Endothelial cell of umbilical vein (primary cell): ENCODE data around the gene CENPI. TPM values are rescaled to one million over a fixed set of nuclear protein-coding genes. Genes with fewer than 3 reads are reported as not detected.

Source experiments
- BruUV-seq: library from RNA; stranded (reverse); fragments of 400-500 nt; replicated peaks from 2 replicates; lab custom pipeline; 2021; lab: Mats Ljungman, UMichigan
- CTCF ChIA-PET: fragments of 300-600, 350-600 bp; sonication (Branson Sonifier 250); formaldehyde crosslinking; loops from one replicate; lab custom pipeline; 2021; ENCODE audit warnings: antibody characterized with exemption, inconsistent platforms; lab: Charles Lee
- POLR2A ChIA-PET: fragments of 300-600, 350-600 bp; sonication (Branson Sonifier 250); formaldehyde crosslinking; loops from one replicate; lab custom pipeline; 2021; ENCODE audit warnings: antibody characterized with exemption, inconsistent platforms; lab: Charles Lee
- DNase-seq: peaks from one replicate; pipeline ENCODE4 v3.0.0-alpha.2; 2011; ENCODE audit warnings: low read depth, low spot score
- FAIRE-seq: peaks from 2 replicates; lab custom pipeline; 2011; peaks lifted over from hg19 to GRCh38; lab: Jason Lieb, UNC
- H2AFZ ChIP-seq: 2 replicates; pipeline ENCODE4 v1.6.0; 2012; ENCODE audit warnings: low read depth, low read length, control low read depth, inconsistent platforms
- H3K27ac ChIP-seq: 2 replicates; pipeline ENCODE4 v1.5.1; 2011; ENCODE audit warnings: low read depth, mild to moderate bottlenecking, control low read depth, low read length, moderate library complexity; ENCODE audit not compliant: insufficient read depth
- H3K27me3 ChIP-seq, 2 experiments: 2 replicates each; pipeline versions ENCODE4 v1.6.0 to v1.6.1; 2011; ENCODE audit warnings: low read length in 2 of 2, mixed read lengths in 1 of 2; ENCODE audit not compliant: control insufficient read depth in 2 of 2, insufficient read depth in 2 of 2
- H3K36me3 ChIP-seq, 2 experiments: 2 replicates in 1 of 2; 3 replicates in 1 of 2; pipeline ENCODE4 v1.5.1; 2011; ENCODE audit warnings: low read length in 2 of 2, mild to moderate bottlenecking in 1 of 2, moderate library complexity in 1 of 2; ENCODE audit not compliant: control insufficient read depth in 2 of 2, insufficient read depth in 2 of 2; ENCODE audit errors: extremely low read depth in 1 of 2
- H3K4me1 ChIP-seq: 3 replicates; pipeline ENCODE4 v1.5.1; 2011; ENCODE audit warnings: mild to moderate bottlenecking, low read length; ENCODE audit not compliant: control insufficient read depth, insufficient read depth; ENCODE audit errors: extremely low read depth
- H3K4me2 ChIP-seq: 2 replicates; pipeline ENCODE4 v1.6.1; 2011; ENCODE audit warnings: low read length, control low read depth, mixed read lengths; ENCODE audit not compliant: insufficient read depth
- H3K4me3 ChIP-seq, 3 experiments: fragments of 200-600 bp in 1 of 3; sonication (generic), shearing (Covaris generic) in 1 of 3; replicated peaks in 1 of 3; 2 replicates each; pipeline ENCODE4 v1.5.1; 2011 to 2016; ENCODE audit warnings: control low read depth in 3 of 3, low read length in 3 of 3, mild to moderate bottlenecking in 2 of 3, inconsistent platforms in 1 of 3, low read depth in 1 of 3, moderate library complexity in 1 of 3; ENCODE audit not compliant: insufficient read depth in 1 of 3
- H3K79me2 ChIP-seq: 2 replicates; pipeline ENCODE4 v1.6.0; 2012; ENCODE audit warnings: low read length, inconsistent platforms; ENCODE audit not compliant: control insufficient read depth, insufficient read depth
- H3K9ac ChIP-seq: replicated peaks from 2 replicates; pipeline ENCODE3; 2011; ENCODE audit warnings: low read length, control low read depth; ENCODE audit not compliant: insufficient read depth; ENCODE audit errors: extremely low read depth
- H3K9me1 ChIP-seq: replicated peaks from 3 replicates; pipeline ENCODE4 v1.6.0; 2011; ENCODE audit warnings: mild to moderate bottlenecking, low read length; ENCODE audit not compliant: control insufficient read depth, insufficient read depth; ENCODE audit errors: extremely low read depth
- H3K9me3 ChIP-seq: replicated peaks from 2 replicates; pipeline ENCODE4 v1.5.1; 2012; ENCODE audit warnings: low read length, inconsistent platforms; ENCODE audit not compliant: control insufficient read depth, insufficient read depth
- H4K20me1 ChIP-seq: replicated peaks from 2 replicates; pipeline ENCODE3; 2011; ENCODE audit warnings: mild to moderate bottlenecking, low read length; ENCODE audit not compliant: control insufficient read depth, insufficient read depth; ENCODE audit errors: extremely low read depth
- EZH2 ChIP-seq: IDR thresholded peaks from 2 replicates; pipeline ENCODE4 v1.6.1; 2012; ENCODE audit warnings: borderline replicate concordance, low read depth, mild to moderate bottlenecking, moderate library complexity, low read length, inconsistent platforms; ENCODE audit not compliant: severe bottlenecking
- FOS ChIP-seq: IDR thresholded peaks from 2 replicates; pipeline ENCODE4 v1.6.1; 2011; ENCODE audit warnings: mild to moderate bottlenecking, low read length, moderate library complexity, borderline replicate concordance; ENCODE audit not compliant: insufficient read depth
- JUN ChIP-seq: IDR thresholded peaks from 2 replicates; pipeline ENCODE4 v1.6.1; 2011; ENCODE audit warnings: borderline replicate concordance, low read depth; ENCODE audit not compliant: insufficient read length, insufficient read depth
- MYC ChIP-seq: IDR thresholded peaks from one replicate; pipeline ENCODE4 v1.6.1; 2011; ENCODE audit warnings: mild to moderate bottlenecking, low read depth, low read length
- POLR2A ChIP-seq: IDR thresholded peaks from 2 replicates; pipeline ENCODE4 v1.6.1; 2012; ENCODE audit warnings: low read depth, mild to moderate bottlenecking, control low read depth, low read length
- POLR2AphosphoS5 ChIP-seq: IDR thresholded peaks from 2 replicates; pipeline ENCODE4 v1.6.1; 2012; ENCODE audit warnings: low read depth, mild to moderate bottlenecking, control low read depth, low read length, moderate library complexity; ENCODE audit not compliant: insufficient read depth
- dilution Hi-C: fragments of 300-500 bp; cut with MboI; formaldehyde crosslinking; loops from one replicate; pipeline ENCODE4 v1.15.0; 2019; ENCODE audit warnings: low sequenced_read_pairs; ENCODE audit not compliant: extremely low pct_ligation_motif_present
- intact Hi-C: fragments of 100-400 bp; cut with micrococcal nuclease; formaldehyde crosslinking; loops from one replicate; pipeline ENCODE4 v1.10.0; 2022
- polyA plus RNA-seq, 4 experiments: library from polyadenylated mRNA; depleted of rRNA in 3 of 4; stranded (reverse) in 3 of 4; unstranded in 1 of 4; fragments of >200 nt; gene quantifications; 2 replicates each; pipeline versions ENCODE4 v1.2.1 to v1.2.3, GENCODE V29; 2011 to 2012; ENCODE audit warnings: missing spikeins in 1 of 4
- total RNA-seq: library from RNA; stranded (reverse); gene quantifications from 2 replicates; pipeline ENCODE4 v1.2.3, GENCODE V29; 2021
- TF ChIP-seq, protein P1 (sequence below), 2 donors: IDR thresholded peaks; 1 replicate in 1 of 2; 2 replicates in 1 of 2; pipeline ENCODE4 v1.5.1; 2011; ENCODE audit warnings: low read length in 2 of 2, mild to moderate bottlenecking in 2 of 2, moderate library complexity in 2 of 2, control low read depth in 1 of 2, inconsistent platforms in 1 of 2, low read depth in 1 of 2; ENCODE audit not compliant: insufficient read depth in 1 of 2; ENCODE audit errors: extremely low read depth in 1 of 2
- TF ChIP-seq, protein P2 (sequence below): IDR thresholded peaks from 2 replicates; pipeline ENCODE4 v1.6.1; 2011; ENCODE audit not compliant: insufficient read depth, insufficient read length

The CENPI gene
- total and polyA plus RNA-seq, 2 donors (not counting 3 experiments of a cell fraction or from before 2014, with no cell fraction given): 7.7 to 28.9 TPM

DNA sequence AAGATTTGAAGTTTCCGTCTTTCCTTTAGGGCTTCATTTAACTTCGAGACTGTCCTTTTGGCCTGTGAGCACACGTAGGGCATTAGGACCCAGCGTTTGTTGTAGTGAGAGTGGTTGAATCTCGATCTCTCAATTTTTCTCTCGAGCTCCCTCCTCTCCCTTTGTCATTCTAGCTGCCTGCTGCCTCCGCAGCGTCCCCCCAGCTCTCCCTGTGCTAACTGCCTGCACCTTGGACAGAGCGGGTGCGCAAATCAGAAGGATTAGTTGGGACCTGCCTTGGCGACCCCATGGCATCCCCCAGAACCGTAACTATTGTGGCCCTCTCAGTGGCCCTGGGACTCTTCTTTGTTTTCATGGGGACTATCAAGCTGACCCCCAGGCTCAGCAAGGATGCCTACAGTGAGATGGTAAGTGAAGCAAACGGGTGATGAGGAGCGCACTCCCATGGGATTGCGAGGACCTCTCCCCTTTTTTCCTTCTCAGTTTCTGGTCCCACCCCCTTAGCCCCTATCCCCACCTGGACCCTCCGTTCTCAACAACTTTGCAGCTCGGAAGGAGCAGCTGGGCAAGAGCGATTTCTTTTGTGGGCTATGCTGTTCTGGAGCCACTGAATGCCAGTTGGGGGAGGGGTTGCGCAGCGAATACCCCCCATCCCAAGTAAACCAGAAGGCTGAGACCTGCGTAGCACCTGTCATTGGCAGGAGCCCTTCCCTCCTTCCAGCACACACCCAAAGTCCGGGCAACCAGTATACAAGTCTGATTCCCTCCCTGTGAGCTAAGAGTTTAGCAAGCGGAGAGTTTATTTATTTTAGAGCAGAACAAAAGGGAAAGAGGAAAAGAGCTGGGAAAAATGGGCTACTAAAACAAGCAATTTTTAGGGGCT, 19.0 kb upstream of the CENPI start, which contains the start of gene TMEM35A:
Gene TMEM35A (plus strand): TSS at position 164 of the 883 bp plus-strand sequence. CDS start 124 bp downstream, at position 288.
- Histone ChIP-seq H3K9me1 (no peaks in the 10 kb centered on the region), H3K4me1 (peaks cover 3% of the 10 kb centered on the region), H3K27ac (no peak within 1 kb of the TSS), H2AFZ (peak within 1 kb of the TSS; percentile 90), H3K36me3 (no peaks in the 10 kb centered on the region), H3K4me3 (peak within 1 kb of the TSS; percentile 57 to 71 (median 66)), H4K20me1 (no peaks in the 10 kb centered on the region), H3K9me3 (no peaks in the 10 kb centered on the region), H3K79me2 (no peaks in the 10 kb centered on the region), H3K27me3 (no peaks in the 10 kb centered on the region), H3K9ac (peak within 1 kb of the TSS; percentile 42), H3K4me2 (peak within 1 kb of the TSS; percentile 76)
- TF ChIP-seq, protein P1, sequence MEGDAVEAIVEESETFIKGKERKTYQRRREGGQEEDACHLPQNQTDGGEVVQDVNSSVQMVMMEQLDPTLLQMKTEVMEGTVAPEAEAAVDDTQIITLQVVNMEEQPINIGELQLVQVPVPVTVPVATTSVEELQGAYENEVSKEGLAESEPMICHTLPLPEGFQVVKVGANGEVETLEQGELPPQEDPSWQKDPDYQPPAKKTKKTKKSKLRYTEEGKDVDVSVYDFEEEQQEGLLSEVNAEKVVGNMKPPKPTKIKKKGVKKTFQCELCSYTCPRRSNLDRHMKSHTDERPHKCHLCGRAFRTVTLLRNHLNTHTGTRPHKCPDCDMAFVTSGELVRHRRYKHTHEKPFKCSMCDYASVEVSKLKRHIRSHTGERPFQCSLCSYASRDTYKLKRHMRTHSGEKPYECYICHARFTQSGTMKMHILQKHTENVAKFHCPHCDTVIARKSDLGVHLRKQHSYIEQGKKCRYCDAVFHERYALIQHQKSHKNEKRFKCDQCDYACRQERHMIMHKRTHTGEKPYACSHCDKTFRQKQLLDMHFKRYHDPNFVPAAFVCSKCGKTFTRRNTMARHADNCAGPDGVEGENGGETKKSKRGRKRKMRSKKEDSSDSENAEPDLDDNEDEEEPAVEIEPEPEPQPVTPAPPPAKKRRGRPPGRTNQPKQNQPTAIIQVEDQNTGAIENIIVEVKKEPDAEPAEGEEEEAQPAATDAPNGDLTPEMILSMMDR (IDR thresholded peaks at IDR 0.05; ENCODE audit: extremely low read depth in 1 of 2, insufficient read depth in 1 of 2, low read depth in 1 of 2, low read length in 2 of 2): no peak
- CTCF ChIA-PET: interaction anchor here (1.2 to 1.3 kb wide), 2 partner anchors 13 to 258 kb away, joined by 3 to 4 read pairs; partner anchors contain the start of gene CSTF2
- DNase-seq: peak; percentile 32
- intact Hi-C loops: no loop called here
- dilution Hi-C loops: no loop called here
- FAIRE-seq: peak; percentile 95
- TSS peak; percentile 19 for BruUV-seq
- POLR2A ChIA-PET: interaction anchor here (0.6 to 1.0 kb wide), 2 partner anchors 11 to 19 kb away, joined by 4 to 5 read pairs; partner anchors contain the start of gene CENPI

DNA sequence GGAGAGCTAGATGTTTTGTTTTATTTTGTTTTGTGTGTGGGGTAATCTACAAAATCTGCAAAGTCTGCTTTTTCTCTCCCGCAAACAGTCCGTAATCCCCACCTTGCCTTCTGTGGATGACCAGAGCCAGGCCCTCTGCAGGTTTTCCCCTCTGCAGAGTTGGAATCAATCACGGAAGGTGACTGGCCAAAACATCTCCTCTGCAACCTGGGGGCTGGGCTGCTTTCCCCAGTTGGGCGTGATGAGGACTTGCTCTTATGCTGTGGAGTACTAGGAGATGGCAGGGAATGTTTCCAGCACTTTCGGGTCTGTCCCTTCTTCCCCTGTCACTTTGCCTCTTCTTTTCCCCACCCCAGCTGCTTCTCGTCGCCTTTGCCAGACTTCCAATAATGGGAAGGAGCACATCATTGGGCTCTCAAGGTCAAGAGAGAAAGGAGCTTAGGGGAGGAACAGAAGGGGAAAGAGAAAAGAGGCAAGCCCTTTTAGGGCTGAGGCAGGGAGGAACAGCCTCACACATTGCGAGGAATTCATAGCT, 18.2 kb upstream of the CENPI start:
- H3K36me3 ChIP-seq: no peaks in the 10 kb centered on the region
- no peaks in the 10 kb centered on the region for H3K27me3 ChIP-seq
- intact Hi-C loops (no loop called here), dilution Hi-C loops (no loop called here)
- no peak overlapping the region for H3K27ac ChIP-seq
- H4K20me1 ChIP-seq: no peaks in the 10 kb centered on the region
- no peak for DNase-seq
- no peak overlapping the region for H2AFZ ChIP-seq
- peak overlapping the region; percentile 76 for H3K4me2 ChIP-seq
- no peak overlapping the region for H3K9ac ChIP-seq
- peaks cover 3% of the 10 kb centered on the region for H3K4me1 ChIP-seq
- ChIA-PET CTCF (interaction anchor here (1.2 to 1.3 kb wide), 2 partner anchors 14 to 259 kb away, joined by 3 to 4 read pairs; partner anchors contain the start of gene CSTF2), POLR2A (no interaction called here)
- peak overlapping the region in 2 of 3 experiments; percentile 57 to 71 for H3K4me3 ChIP-seq
- H3K79me2 ChIP-seq: no peaks in the 10 kb centered on the region
- no peak for FAIRE-seq
- H3K9me1 ChIP-seq: no peaks in the 10 kb centered on the region
- TF ChIP-seq FOS (no peak), MYC (no peak), EZH2 (no peak), POLR2A (no peak), POLR2AphosphoS5 (no peak), JUN (no peak)
- TF ChIP-seq, protein P1 (IDR thresholded peaks at IDR 0.05; ENCODE audit: extremely low read depth in 1 of 2, insufficient read depth in 1 of 2, low read depth in 1 of 2, low read length in 2 of 2): no peak
- TF ChIP-seq, protein P2, sequence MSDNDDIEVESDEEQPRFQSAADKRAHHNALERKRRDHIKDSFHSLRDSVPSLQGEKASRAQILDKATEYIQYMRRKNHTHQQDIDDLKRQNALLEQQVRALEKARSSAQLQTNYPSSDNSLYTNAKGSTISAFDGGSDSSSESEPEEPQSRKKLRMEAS: no peak
- no TSS peak for BruUV-seq
- H3K9me3 ChIP-seq: no peaks in the 10 kb centered on the region
